ENCODE measurements around the gene PRKCH.

DNA sequence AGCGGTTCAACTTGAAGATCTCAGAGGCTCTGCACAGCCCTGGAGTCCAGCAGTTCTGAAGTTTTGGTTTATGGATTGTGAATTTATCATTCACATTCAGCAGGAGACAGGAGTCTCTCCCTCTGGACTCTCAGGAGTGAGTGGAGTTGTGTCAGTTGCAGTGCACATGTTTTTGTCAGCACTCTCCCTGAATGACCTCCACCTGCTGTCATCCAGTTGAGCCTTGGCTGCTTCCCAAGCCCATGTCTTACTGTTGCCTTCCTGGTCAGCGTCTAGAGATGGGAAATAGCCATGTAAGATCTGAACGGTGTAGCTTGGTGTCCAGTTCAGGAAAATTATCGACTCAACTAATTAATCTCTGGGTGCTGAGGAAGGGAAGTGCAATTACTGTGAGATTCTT lies 133.2 kb downstream of the PRKCH start:
- TF ChIP-seq ARNTL (CRISPR knock-in tag; IDR thresholded peaks at IDR 0.05; ENCODE audit: borderline replicate concordance, low read depth) (no peak), ZNF565 (CRISPR knock-in tag; conservative IDR thresholded peaks at IDR 0.05; ENCODE audit: low read depth) (no peak), SNAI2 (CRISPR knock-in tag; IDR thresholded peaks at IDR 0.05) (no peak), TOX (CRISPR knock-in tag; IDR thresholded peaks at IDR 0.05; ENCODE audit: borderline replicate concordance) (no peak), PPARA (CRISPR knock-in tag; IDR thresholded peaks at IDR 0.05; ENCODE audit: borderline replicate concordance) (no peak), ZNF8 (CRISPR knock-in tag; IDR thresholded peaks at IDR 0.05) (no peak)
- TF ChIP-seq, protein P1, sequence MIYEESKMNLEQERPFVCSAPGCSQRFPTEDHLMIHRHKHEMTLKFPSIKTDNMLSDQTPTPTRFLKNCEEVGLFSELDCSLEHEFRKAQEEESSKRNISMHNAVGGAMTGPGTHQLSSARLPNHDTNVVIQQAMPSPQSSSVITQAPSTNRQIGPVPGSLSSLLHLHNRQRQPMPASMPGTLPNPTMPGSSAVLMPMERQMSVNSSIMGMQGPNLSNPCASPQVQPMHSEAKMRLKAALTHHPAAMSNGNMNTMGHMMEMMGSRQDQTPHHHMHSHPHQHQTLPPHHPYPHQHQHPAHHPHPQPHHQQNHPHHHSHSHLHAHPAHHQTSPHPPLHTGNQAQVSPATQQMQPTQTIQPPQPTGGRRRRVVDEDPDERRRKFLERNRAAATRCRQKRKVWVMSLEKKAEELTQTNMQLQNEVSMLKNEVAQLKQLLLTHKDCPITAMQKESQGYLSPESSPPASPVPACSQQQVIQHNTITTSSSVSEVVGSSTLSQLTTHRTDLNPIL (CRISPR knock-in tag; IDR thresholded peaks at IDR 0.05; ENCODE audit: low read depth), result no peak

All from SK-N-SH treated with all-trans-retinoic acid at 6 μM for 48 hours (cell line).